Measurements from ENCODE around the gene NAV2. TPM values are rescaled to one million over a fixed set of nuclear protein-coding genes. Genes with fewer than 3 reads are reported as not detected.
A peak's percentile ranks its signal among the peaks of the same experiment; 100 is the strongest.

The NAV2 gene
- total RNA-seq, 1 experiment from 2014 or later, result 23.3 TPM

DNA sequence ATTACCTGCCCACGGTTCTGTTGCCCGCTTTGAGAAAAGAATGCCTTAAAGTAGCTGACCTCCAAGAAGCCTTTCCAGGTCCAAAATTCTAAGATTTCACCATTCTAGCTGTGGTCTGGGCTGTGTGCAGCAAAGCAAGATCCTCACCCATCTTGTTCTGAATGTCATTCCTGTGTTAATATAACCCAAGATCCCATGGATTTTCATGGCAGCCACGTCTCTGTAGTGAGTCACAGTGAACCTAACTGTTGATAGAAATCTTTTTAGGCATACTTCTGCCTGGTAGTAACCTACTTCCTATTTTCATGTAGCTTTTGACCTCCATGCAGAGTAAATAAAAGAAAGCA lies 210.0 kb downstream of the NAV2 start:
- DNase-seq, result peak in 1 of 2 experiments; percentile 81

DNA sequence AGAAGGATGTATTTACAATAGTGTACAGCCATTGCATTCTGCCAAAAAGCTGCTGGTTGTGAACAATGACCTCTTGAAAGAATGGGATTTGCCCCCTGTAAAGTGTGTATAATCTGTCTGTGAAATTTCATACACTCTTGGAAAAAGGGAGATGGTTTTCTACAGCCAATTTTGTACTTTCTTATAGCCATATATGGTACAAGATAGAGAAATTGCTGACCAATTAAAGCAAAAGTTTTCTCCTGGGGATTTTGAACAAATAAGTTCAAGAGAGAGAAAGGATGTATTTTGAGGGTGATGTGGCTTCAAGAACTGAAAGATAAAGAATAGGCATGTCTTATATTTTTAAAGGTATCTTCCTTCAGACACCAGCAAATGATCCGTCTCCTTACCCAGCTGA lies 211.0 kb downstream of the NAV2 start:
- no peaks in the 10 kb centered on the region for H3K9me3 ChIP-seq (ENCODE audit: insufficient read depth, low read depth)

More for the DNA sequence above, 210.0 kb downstream of the NAV2 start:
- Histone ChIP-seq H2AFZ (no peak overlapping the region; the same call in 1 of the 2 replicates), H3K36me3 (ENCODE audit: low read depth) (no peaks in the 10 kb centered on the region), H3K9me2 (ENCODE audit: insufficient read depth) (no peaks in the 10 kb centered on the region), H3K4me1 (replicated peaks; ENCODE audit: insufficient read depth) (peaks cover 62% of the 10 kb centered on the region), H3K4me2 (peak overlapping the region; percentile 11), H3K9me3 (ENCODE audit: insufficient read depth, low read depth) (no peaks in the 10 kb centered on the region), H4K20me1 (ENCODE audit: insufficient read depth) (no peaks in the 10 kb centered on the region), H3K27me3 (ENCODE audit: insufficient read depth, low read depth) (no peaks in the 10 kb centered on the region), H3K79me2 (ENCODE audit: low read depth) (0 out of 2 replicates have a peak, but pooled peaks cover 6% of the 10 kb centered on the region), H3F3A (ENCODE audit: insufficient read depth, low read depth) (peaks cover 37% of the 10 kb centered on the region), H3K4me3 (no peak overlapping the region), H3K27ac (peak overlapping the region; percentile 66)
- ChIA-PET POLR2A (ENCODE audit: unreplicated experiment) (interaction anchor here (0.6 kb wide), 1 partner anchor 15 kb away, joined by 5 read pairs; no protein-coding TSS in a partner anchor), CTCF (interaction anchor here (0.9 kb wide), 1 partner anchor 603 kb away, joined by 3 read pairs; no protein-coding TSS in a partner anchor)
- BruUV-seq (replicated peaks), result no TSS peak
- intact Hi-C loops (cut with micrococcal nuclease; ENCODE audit: unreplicated experiment), result no loop called here
- TF ChIP-seq, protein P1, sequence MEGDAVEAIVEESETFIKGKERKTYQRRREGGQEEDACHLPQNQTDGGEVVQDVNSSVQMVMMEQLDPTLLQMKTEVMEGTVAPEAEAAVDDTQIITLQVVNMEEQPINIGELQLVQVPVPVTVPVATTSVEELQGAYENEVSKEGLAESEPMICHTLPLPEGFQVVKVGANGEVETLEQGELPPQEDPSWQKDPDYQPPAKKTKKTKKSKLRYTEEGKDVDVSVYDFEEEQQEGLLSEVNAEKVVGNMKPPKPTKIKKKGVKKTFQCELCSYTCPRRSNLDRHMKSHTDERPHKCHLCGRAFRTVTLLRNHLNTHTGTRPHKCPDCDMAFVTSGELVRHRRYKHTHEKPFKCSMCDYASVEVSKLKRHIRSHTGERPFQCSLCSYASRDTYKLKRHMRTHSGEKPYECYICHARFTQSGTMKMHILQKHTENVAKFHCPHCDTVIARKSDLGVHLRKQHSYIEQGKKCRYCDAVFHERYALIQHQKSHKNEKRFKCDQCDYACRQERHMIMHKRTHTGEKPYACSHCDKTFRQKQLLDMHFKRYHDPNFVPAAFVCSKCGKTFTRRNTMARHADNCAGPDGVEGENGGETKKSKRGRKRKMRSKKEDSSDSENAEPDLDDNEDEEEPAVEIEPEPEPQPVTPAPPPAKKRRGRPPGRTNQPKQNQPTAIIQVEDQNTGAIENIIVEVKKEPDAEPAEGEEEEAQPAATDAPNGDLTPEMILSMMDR (conservative IDR thresholded peaks at IDR 0.05), result no peak
- TF ChIP-seq EZH2 (IDR thresholded peaks at IDR 0.05; ENCODE audit: low read depth), result no peak

DNA sequence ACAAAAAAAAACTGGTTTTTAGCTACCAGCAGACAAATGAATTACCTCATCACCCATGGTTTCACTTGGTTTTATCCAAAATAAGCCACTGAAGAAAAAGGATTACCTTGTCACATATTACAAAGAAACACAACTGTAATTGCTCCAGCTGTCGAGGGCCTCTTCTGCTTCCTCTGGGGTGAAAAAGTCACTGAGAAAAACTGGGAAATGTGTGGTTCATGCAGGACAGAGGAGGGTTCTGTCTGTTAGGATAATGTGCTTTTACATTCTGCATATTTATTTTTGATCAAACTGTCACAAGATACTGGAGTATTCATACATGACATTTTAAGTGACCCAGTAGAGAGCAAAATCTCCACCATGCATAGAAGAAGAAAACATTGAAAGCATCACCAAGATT lies 211.7 kb downstream of the NAV2 start:
- no TSS peak for BruUV-seq (replicated peaks)
- 0 out of 2 replicates have a peak, but pooled peaks cover 6% of the 10 kb centered on the region for H3K79me2 ChIP-seq (ENCODE audit: low read depth)
- no peaks in the 10 kb centered on the region for H3K27me3 ChIP-seq (ENCODE audit: insufficient read depth, low read depth)
- ChIA-PET CTCF (interaction anchor here (0.7 kb wide), 1 partner anchor 10 kb away, joined by 14 read pairs; no protein-coding TSS in a partner anchor), POLR2A (ENCODE audit: unreplicated experiment) (no interaction called here)
- no peaks in the 10 kb centered on the region for H3K36me3 ChIP-seq (ENCODE audit: low read depth)
- DNase-seq, result no peak
- no peak overlapping the region for H3K27ac ChIP-seq
- peaks cover 22% of the 10 kb centered on the region for H3F3A ChIP-seq (ENCODE audit: insufficient read depth, low read depth)
- intact Hi-C loops (cut with micrococcal nuclease; ENCODE audit: unreplicated experiment), result no loop called here
- H3K9me2 ChIP-seq (ENCODE audit: insufficient read depth), result no peaks in the 10 kb centered on the region
- TF ChIP-seq, protein P1 (conservative IDR thresholded peaks at IDR 0.05), result no peak
- no peak for TF ChIP-seq EZH2 (IDR thresholded peaks at IDR 0.05; ENCODE audit: low read depth)
- H2AFZ ChIP-seq, result no peak overlapping the region
- no peak overlapping the region for H3K4me2 ChIP-seq
- peaks cover 45% of the 10 kb centered on the region for H3K4me1 ChIP-seq (replicated peaks; ENCODE audit: insufficient read depth)
- no peak overlapping the region for H3K4me3 ChIP-seq
- no peaks in the 10 kb centered on the region for H4K20me1 ChIP-seq (ENCODE audit: insufficient read depth)
- H3K9me3 ChIP-seq (ENCODE audit: insufficient read depth, low read depth), result no peaks in the 10 kb centered on the region

More for the DNA sequence above, 211.0 kb downstream of the NAV2 start:
- TF ChIP-seq, protein P1 (conservative IDR thresholded peaks at IDR 0.05), result no peak
- TF ChIP-seq EZH2 (IDR thresholded peaks at IDR 0.05; ENCODE audit: low read depth), result no peak
- POLR2A ChIA-PET (ENCODE audit: unreplicated experiment), result no interaction called here
- Histone ChIP-seq H3K4me3 (no peak overlapping the region), H4K20me1 (ENCODE audit: insufficient read depth) (no peaks in the 10 kb centered on the region), H3K27me3 (ENCODE audit: insufficient read depth, low read depth) (no peaks in the 10 kb centered on the region), H3K27ac (no peak overlapping the region; the same call in 1 of the 2 replicates), H3K4me1 (replicated peaks; ENCODE audit: insufficient read depth) (peaks cover 52% of the 10 kb centered on the region), H3K79me2 (ENCODE audit: low read depth) (0 out of 2 replicates have a peak, but pooled peaks cover 6% of the 10 kb centered on the region), H2AFZ (no peak overlapping the region), H3K4me2 (no peak overlapping the region), H3K9me2 (ENCODE audit: insufficient read depth) (no peaks in the 10 kb centered on the region), H3K36me3 (ENCODE audit: low read depth) (no peaks in the 10 kb centered on the region), H3F3A (ENCODE audit: insufficient read depth, low read depth) (peaks cover 27% of the 10 kb centered on the region)
- intact Hi-C loops (cut with micrococcal nuclease; ENCODE audit: unreplicated experiment), result no loop called here
- no TSS peak for BruUV-seq (replicated peaks)
- CTCF ChIA-PET, result interaction anchor here (0.7 kb wide), 1 partner anchor 11 kb away, joined by 14 read pairs; no protein-coding TSS in a partner anchor
- DNase-seq, result no peak

Data from PC-9 (cell line).